ENCODE data around the gene MMP20. TPM values are rescaled to one million over a fixed set of nuclear protein-coding genes. Genes with fewer than 3 reads are reported as not detected.

The MMP20 gene
- total RNA-seq, 1 donor from 2014 or later = not detected

DNA sequence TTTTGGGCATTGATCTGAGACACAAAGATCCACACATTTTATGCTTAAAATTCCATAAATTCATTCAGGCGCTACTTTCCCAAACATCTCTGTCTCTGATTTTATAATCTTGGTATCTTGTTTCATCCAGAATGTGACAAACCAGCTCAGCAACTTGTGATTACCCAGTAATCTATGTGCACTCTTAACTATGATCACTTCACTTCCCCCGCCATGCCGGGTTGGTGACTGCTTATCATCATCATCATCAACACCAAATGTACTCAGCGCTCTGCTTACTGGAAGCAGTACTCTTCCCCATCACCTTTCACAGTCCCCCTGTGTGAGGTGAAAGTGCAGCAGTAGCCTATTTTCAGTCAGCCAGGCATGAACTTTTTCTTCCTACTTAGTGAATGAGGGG is 79.4 kb downstream of the MMP20 start:
- Mint-ChIP-seq H3K9me3 (ENCODE audit: unreplicated experiment) (no peaks in the 10 kb centered on the region), H3K27ac (ENCODE audit: unreplicated experiment) (no peak overlapping the region), H3K27me3 (ENCODE audit: low read depth, unreplicated experiment) (no peaks in the 10 kb centered on the region), H3K36me3 (ENCODE audit: low read depth, unreplicated experiment) (no peaks in the 10 kb centered on the region), H3K4me3 (ENCODE audit: unreplicated experiment) (no peak overlapping the region), H3K4me1 (ENCODE audit: low read depth, unreplicated experiment) (peaks cover 5% of the 10 kb centered on the region)
- no peak for TF ChIP-seq EZH2 (IDR thresholded peaks at IDR 0.05; ENCODE audit: insufficient read depth, low read length)
- TF ChIP-seq, protein P1, sequence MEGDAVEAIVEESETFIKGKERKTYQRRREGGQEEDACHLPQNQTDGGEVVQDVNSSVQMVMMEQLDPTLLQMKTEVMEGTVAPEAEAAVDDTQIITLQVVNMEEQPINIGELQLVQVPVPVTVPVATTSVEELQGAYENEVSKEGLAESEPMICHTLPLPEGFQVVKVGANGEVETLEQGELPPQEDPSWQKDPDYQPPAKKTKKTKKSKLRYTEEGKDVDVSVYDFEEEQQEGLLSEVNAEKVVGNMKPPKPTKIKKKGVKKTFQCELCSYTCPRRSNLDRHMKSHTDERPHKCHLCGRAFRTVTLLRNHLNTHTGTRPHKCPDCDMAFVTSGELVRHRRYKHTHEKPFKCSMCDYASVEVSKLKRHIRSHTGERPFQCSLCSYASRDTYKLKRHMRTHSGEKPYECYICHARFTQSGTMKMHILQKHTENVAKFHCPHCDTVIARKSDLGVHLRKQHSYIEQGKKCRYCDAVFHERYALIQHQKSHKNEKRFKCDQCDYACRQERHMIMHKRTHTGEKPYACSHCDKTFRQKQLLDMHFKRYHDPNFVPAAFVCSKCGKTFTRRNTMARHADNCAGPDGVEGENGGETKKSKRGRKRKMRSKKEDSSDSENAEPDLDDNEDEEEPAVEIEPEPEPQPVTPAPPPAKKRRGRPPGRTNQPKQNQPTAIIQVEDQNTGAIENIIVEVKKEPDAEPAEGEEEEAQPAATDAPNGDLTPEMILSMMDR (IDR thresholded peaks at IDR 0.05; ENCODE audit: insufficient read depth, low read depth, low read length) = no peak
- Histone ChIP-seq H4K20me1 (ENCODE audit: insufficient read depth, low read length) (no peaks in the 10 kb centered on the region), H3K9ac (ENCODE audit: low read length) (no peak overlapping the region), H3K4me2 (ENCODE audit: low read length) (no peak overlapping the region), H3K27ac (ENCODE audit: low read depth, low read length) (no peak overlapping the region), H3K4me1 (ENCODE audit: insufficient read depth, low read length) (no peaks in the 10 kb centered on the region), H3K9me3 (ENCODE audit: insufficient read depth, low read depth, low read length) (no peaks in the 10 kb centered on the region), H3K4me3 (ENCODE audit: insufficient read depth, low read depth, low read length) (no peak overlapping the region), H3K27me3 (ENCODE audit: insufficient read depth, low read length) (no peaks in the 10 kb centered on the region), H2AFZ (ENCODE audit: low read depth, low read length) (no peak overlapping the region), H3K79me2 (ENCODE audit: insufficient read depth, low read length) (no peaks in the 10 kb centered on the region), H3K36me3 (ENCODE audit: insufficient read depth, low read length) (no peaks in the 10 kb centered on the region)
- no peak for DNase-seq (ENCODE audit: low read depth)
- FAIRE-seq = no peak

DNA sequence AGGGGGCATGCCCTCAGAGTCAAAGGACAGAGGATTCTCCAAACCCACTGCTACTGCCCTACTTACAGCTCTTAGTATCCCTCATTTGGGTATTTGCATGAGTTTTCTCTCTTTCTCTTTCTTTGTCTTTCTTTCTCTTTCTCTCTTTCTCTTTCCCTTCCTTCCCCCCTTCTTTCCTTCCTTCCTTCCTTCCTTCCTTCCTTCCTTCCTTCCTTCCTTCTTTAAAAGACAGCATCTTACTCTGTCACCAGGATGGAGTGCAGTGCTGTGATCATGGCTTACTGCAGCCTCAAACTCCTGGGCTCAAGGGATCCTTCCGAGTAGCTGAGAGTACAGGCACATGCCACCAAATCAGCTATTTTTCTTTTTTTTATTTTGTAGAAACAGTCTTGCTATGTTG is 80.5 kb downstream of the MMP20 start:
- Mint-ChIP-seq H3K27ac (ENCODE audit: unreplicated experiment) (no peak overlapping the region), H3K4me1 (ENCODE audit: low read depth, unreplicated experiment) (peaks cover 5% of the 10 kb centered on the region), H3K4me3 (ENCODE audit: unreplicated experiment) (no peak overlapping the region), H3K36me3 (ENCODE audit: low read depth, unreplicated experiment) (no peaks in the 10 kb centered on the region), H3K9me3 (ENCODE audit: unreplicated experiment) (no peaks in the 10 kb centered on the region), H3K27me3 (ENCODE audit: low read depth, unreplicated experiment) (no peaks in the 10 kb centered on the region)
- DNase-seq (ENCODE audit: low read depth) (no peak), FAIRE-seq (no peak)
- Histone ChIP-seq H3K4me3 (ENCODE audit: insufficient read depth, low read depth, low read length) (no peak overlapping the region), H3K27me3 (ENCODE audit: insufficient read depth, low read length) (no peaks in the 10 kb centered on the region), H3K9ac (ENCODE audit: low read length) (no peak overlapping the region), H3K4me2 (ENCODE audit: low read length) (no peak overlapping the region), H2AFZ (ENCODE audit: low read depth, low read length) (no peak overlapping the region), H3K9me3 (ENCODE audit: insufficient read depth, low read depth, low read length) (no peaks in the 10 kb centered on the region), H4K20me1 (ENCODE audit: insufficient read depth, low read length) (no peaks in the 10 kb centered on the region), H3K36me3 (ENCODE audit: insufficient read depth, low read length) (no peaks in the 10 kb centered on the region), H3K27ac (ENCODE audit: low read depth, low read length) (no peak overlapping the region), H3K4me1 (ENCODE audit: insufficient read depth, low read length) (no peaks in the 10 kb centered on the region), H3K79me2 (ENCODE audit: insufficient read depth, low read length) (no peaks in the 10 kb centered on the region)
- TF ChIP-seq, protein P1 (IDR thresholded peaks at IDR 0.05; ENCODE audit: insufficient read depth, low read depth, low read length) = no peak
- TF ChIP-seq EZH2 (IDR thresholded peaks at IDR 0.05; ENCODE audit: insufficient read depth, low read length) = no peak

DNA sequence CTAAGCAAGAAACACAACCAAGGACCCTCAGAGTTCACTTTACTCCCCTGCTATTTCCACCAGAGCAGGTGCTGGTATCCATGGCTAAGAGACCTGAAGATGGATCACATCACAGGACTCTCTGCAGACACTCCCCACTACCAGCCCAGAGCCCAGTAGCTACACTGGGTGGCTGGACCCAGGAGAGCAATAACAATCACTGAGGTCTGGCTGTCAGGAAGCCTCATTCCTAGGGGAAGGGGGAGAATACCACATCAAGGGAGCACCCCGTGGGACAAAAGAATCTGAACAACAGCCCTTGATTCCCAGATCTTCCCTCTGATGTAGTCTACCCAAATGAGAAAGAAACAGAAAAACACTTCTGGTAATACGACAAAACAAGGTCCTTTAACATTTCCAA is 85.6 kb downstream of the MMP20 start:
- Mint-ChIP-seq H3K9me3 (ENCODE audit: unreplicated experiment) (no peaks in the 10 kb centered on the region), H3K4me1 (ENCODE audit: low read depth, unreplicated experiment) (no peaks in the 10 kb centered on the region), H3K27ac (ENCODE audit: unreplicated experiment) (no peak overlapping the region), H3K27me3 (ENCODE audit: low read depth, unreplicated experiment) (no peaks in the 10 kb centered on the region), H3K4me3 (ENCODE audit: unreplicated experiment) (no peak overlapping the region), H3K36me3 (ENCODE audit: low read depth, unreplicated experiment) (no peaks in the 10 kb centered on the region)
- TF ChIP-seq EZH2 (IDR thresholded peaks at IDR 0.05; ENCODE audit: insufficient read depth, low read length) = no peak
- TF ChIP-seq, protein P1 (IDR thresholded peaks at IDR 0.05; ENCODE audit: insufficient read depth, low read depth, low read length) = no peak
- no peak overlapping the region for H3K4me2 ChIP-seq (ENCODE audit: low read length)
- H3K9me3 ChIP-seq (ENCODE audit: insufficient read depth, low read depth, low read length) = no peaks in the 10 kb centered on the region
- H3K27me3 ChIP-seq (ENCODE audit: insufficient read depth, low read length) = no peaks in the 10 kb centered on the region
- no peaks in the 10 kb centered on the region for H4K20me1 ChIP-seq (ENCODE audit: insufficient read depth, low read length)
- DNase-seq (ENCODE audit: low read depth) (no peak), FAIRE-seq (no peak)
- no peaks in the 10 kb centered on the region for H3K4me1 ChIP-seq (ENCODE audit: insufficient read depth, low read length)
- no peak overlapping the region for H3K4me3 ChIP-seq (ENCODE audit: insufficient read depth, low read depth, low read length)
- H3K9ac ChIP-seq (ENCODE audit: low read length) = no peak overlapping the region
- no peaks in the 10 kb centered on the region for H3K79me2 ChIP-seq (ENCODE audit: insufficient read depth, low read length)
- H3K27ac ChIP-seq (ENCODE audit: low read depth, low read length) = no peak overlapping the region
- H3K36me3 ChIP-seq (ENCODE audit: insufficient read depth, low read length) = no peaks in the 10 kb centered on the region
- no peak overlapping the region for H2AFZ ChIP-seq (ENCODE audit: low read depth, low read length)

All from astrocyte (in vitro differentiated cells and primary cell).